ENCODE results near the gene ATXN7L3.

DNA sequence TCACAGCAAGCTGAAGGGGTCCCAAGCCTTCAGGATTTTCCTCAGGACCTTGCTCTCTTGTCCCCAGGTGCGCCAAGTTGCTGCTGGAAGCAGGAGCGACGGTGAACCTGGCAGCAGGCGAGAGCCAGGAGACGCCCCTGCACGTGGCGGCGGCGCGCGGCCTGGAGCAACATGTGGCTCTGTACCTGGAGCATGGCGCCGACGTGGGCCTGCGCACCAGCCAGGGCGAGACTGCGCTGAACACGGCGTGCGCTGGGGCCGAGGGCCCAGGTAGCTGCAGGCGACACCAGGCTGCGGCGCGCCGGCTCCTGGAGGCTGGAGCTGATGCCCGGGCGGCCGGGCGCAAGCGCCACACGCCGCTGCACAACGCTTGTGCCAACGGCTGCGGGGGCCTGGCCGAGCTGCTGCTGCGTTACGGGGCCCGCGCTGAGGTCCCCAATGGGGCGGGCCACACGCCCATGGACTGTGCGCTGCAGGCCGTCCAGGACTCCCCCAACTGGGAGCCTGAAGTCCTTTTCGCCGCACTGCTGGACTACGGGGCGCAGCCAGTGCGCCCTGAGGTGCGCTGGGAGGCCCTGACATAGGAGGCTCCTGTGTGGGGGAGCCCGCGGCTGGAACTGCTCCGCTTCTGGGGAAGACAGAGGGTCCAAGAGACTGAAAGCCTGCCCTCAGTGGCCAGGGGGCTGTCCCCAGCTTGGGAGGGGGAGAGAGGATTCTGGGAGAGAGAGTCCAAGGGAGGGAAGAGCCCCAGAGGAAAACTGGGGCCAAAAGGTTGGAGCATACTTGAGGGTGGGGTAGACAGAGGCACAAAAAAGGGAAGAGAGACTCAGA is 22.8 kb downstream of the ATXN7L3 start:
- TF ChIP-seq, protein P1, sequence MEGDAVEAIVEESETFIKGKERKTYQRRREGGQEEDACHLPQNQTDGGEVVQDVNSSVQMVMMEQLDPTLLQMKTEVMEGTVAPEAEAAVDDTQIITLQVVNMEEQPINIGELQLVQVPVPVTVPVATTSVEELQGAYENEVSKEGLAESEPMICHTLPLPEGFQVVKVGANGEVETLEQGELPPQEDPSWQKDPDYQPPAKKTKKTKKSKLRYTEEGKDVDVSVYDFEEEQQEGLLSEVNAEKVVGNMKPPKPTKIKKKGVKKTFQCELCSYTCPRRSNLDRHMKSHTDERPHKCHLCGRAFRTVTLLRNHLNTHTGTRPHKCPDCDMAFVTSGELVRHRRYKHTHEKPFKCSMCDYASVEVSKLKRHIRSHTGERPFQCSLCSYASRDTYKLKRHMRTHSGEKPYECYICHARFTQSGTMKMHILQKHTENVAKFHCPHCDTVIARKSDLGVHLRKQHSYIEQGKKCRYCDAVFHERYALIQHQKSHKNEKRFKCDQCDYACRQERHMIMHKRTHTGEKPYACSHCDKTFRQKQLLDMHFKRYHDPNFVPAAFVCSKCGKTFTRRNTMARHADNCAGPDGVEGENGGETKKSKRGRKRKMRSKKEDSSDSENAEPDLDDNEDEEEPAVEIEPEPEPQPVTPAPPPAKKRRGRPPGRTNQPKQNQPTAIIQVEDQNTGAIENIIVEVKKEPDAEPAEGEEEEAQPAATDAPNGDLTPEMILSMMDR (IDR thresholded peaks at IDR 0.05; ENCODE audit: borderline replicate concordance, extremely low read depth, low read length, poor library complexity, severe bottlenecking) = no peak
- no peak for TF ChIP-seq EZH2 (IDR thresholded peaks at IDR 0.05; ENCODE audit: borderline replicate concordance, low read depth, low read length, severe bottlenecking)

All from DND-41 (cell line).